NCI-H2196 (cell line): ENCODE results near the gene SORCS1.

ENCODE experiments used
- DNase-seq: peaks from one replicate; lab custom pipeline; 2025; ENCODE audit not compliant: unreplicated experiment; lab: John Stamatoyannopoulos, UW

SORCS1 gene

DNA sequence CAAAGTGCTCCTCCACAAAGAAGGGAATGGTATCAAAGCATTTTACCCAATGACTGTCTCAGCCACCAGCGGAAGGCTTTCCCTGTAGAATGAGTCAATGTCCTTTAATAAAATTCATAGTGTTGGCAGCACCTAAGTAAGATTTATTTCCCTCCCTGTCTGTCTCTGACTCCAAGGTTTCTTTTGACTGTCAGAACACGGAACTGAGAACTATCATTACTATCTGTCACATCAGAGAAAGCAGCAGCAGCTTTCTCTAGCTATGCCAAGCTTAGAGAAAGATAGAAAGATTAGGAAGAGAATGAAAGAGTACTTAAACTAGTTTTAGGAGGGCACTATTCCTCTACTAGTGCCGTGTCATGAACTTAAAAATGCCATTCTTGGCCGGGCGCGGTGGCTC is 400.1 kb downstream of the SORCS1 start:
- no peak for DNase-seq

- DNase-seq: no peak
These were observed 402.6 kb downstream of the SORCS1 start for GRCh38 chr10:106761906-106762305.

- DNase-seq: no peak
These were observed 407.0 kb downstream of the SORCS1 start for GRCh38 chr10:106757521-106757920.

DNA sequence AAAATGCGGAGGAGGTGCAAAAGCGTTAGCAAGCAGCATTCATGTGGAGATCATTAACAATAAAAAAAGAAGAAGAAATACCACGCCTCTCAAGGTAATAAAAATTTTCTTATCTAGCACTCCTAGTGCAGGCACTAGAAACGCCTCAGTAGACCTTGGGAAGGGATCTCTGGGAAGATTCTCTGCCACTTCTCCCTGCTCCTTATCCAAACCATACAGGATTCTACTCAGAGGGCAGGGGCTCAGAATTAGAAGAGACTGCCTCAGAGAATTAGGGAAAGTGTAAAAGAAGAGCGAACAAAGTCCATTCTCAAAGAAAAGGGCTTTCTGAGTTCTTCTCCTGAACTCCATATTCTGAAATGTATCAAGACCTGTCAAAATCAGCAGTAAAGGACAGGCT is 413.4 kb downstream of the SORCS1 start:
- DNase-seq: no peak

DNA sequence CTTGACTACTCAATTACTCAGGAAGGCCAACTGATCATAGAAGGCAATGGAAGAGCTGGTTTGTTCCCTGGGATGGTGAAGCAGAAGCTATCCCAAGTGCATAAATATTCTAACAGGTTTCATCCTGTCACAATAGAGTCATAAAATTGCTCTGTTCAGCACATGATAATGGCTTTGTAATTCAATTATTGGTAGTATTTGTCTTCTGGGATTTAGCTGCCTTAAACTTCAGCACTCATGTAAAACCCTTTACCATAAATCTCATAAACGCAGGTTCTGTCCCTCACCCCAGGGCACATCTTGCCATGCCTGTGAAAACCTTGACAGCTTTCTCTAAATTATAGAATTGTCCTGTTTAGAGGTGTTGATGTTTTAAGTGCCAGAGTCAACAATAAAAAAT is 417.6 kb downstream of the SORCS1 start:
- DNase-seq: no peak

GRCh38 chr10:106741006-106741530 is 423.4 kb downstream of the SORCS1 start:
- DNase-seq: no peak

DNA sequence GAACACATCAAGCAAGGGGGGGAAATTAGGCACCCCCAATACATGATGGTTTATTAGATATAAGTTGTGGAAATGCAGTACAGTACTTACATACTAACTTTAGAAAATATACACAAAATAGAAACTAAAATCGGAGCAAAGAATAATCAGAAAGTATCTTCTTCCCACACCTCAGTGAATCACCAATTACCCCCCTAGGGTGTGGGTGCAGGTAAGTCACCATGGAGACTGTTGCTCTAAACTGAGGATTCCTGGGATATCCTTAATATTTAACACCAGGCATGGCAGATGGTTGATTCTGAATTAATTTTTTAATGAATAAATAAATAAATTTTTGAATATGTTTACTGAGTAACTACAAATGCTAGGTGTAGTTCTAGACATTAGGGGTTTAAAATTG is 424.4 kb downstream of the SORCS1 start:
- DNase-seq: no peak

DNA sequence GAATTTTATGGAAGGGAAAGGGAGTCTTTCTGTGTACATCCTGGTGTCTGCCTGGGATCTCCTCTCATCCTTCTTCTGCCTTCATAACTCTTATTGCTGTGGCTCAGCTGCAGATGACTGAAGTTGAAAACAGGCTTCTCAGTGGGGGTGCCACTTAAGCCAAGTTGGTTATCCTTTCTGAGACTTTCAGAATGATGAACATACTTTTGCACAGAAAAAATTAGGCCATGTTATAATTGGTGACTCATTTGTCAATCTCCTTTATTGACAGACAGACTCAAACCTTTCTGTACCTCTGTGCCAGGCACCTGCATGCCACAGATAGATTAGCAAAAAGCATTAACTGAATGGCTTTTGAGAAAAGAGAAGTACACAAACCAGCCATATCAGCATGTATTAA is 430.3 kb downstream of the SORCS1 start:
- DNase-seq: no peak

DNA sequence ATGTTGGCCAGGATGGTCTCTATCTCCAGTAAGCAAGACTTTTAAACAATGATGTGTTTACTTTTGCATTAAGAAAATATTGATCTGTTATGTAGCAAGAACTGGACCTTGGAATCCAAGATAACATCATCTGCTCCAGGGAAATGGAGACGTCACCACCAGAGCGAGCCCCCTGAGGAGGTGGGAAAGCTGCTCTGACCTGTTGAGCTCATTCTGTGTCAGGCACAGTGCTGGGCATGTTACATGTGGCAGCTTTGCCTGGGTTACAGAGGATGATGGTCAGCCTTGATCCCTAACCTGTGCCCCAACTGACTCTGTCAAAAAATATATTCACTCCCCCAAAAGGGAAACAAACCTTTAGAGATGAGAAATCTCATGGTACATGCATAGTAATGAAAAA is 436.3 kb downstream of the SORCS1 start:
- DNase-seq: no peak

- DNase-seq: no peak
These were observed 437.3 kb downstream of the SORCS1 start for GRCh38 chr10:106727170-106727569.

DNA sequence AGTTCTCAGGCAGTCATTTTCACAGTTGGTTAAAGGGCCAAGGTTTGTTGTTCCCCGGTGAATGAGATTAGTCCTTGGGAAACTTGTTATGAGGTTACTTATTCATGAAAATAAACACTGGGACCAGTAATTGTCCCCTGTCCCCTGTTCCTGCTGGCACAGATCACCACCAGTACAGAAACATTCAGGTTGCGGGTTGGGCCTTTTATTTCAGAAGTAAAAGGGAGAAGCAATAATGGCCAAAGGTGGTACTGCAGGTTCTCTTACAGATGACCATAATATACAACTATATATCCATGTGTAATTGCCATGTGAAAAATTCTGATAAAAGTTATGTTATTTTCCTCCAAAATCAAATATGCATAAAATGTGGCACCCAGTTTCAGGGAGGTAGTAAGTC is 442.0 kb downstream of the SORCS1 start:
- no peak for DNase-seq

DNA sequence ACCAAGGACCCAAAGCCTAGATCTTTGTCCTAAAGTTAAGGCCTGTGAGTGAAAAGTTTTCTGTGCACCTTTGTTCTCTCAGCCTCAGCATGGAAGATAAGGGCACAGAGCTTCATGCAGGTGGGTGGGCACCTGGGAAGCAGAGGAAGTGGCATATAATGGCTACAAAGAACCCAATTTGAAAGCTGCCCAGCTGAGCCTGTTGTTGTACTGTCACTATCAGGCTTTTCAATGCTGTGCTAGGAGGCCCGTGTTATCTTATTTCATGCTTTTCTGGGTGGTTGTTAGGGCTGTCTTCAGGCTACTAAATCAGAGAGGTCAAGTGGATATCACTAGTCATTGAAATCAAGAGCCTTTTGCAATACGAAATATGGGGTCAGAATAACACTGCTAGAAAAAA is 443.8 kb downstream of the SORCS1 start:
- no peak for DNase-seq

GRCh38 chr10:106716381-106716780 is 448.1 kb downstream of the SORCS1 start:
- no peak for DNase-seq

DNA sequence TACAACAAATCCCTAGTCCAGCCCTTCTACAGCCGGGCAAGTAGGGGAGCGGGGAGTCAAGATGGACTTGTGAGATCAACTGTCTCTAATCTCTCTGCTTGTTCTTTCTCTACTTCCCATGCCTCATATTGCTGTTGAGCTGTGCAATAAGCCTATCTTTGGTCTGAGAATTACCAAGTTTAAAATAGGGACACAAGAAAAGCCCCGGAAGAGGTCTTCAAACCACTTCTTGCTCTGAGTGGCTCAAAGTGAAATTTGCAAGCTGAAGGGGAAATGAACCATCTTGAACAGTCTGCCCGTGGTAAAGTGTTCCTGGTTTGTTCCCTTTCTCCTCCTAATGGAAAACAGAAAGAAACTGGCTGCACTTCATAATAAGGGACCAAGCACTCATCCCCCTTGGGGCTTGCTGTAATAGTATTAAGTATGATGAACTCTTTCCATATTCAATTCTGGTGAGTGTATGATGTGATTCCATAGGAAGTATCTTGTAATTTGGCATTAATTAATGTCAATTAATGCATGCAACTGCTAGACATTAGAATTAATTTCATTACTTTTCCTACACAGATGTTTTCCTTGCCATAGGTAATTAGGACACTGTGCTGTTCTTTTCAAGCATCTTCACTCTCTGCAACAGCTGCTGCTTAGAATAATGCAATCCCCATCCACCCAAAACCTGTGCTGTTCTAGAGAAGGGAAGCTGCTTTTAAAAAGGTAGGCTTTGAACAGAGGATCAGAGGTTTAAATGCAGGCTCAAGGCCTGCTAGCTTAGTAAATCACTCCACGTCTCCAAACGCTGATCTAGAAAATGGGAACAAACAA is 449.6 kb downstream of the SORCS1 start:
- DNase-seq: no peak

- no peak for DNase-seq
These were observed 450.7 kb downstream of the SORCS1 start for GRCh38 chr10:106713846-106714245.

- no peak for DNase-seq
These were observed 451.5 kb downstream of the SORCS1 start for GRCh38 chr10:106712988-106713387.

DNA sequence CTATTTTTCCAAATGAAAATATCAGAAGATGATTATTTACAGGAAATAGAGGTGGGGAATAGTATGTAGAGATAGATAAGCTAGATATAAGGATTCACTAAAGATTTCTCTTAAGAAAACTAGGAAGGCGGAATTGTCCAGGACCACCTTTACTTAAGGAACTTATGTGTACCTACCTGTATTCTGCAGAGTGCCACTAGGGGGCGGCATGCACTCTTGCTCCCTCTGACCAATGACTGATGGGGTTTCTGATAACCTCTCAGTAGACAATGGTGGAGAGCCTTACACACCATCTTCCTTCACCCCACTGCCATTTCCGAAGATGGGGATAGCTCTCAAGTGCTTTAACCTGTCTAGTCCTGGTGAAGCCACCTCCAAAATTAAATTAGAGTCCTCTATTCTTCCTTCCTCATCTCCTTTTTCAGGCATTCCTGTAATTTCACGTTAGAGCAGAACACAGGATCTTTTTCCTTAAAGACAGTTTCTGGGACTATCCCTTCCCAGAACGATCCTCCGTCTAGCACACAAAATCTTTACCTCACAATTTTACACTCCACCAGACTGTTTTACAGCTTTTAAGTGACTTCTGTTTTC is 453.1 kb downstream of the SORCS1 start:
- no peak for DNase-seq

DNA sequence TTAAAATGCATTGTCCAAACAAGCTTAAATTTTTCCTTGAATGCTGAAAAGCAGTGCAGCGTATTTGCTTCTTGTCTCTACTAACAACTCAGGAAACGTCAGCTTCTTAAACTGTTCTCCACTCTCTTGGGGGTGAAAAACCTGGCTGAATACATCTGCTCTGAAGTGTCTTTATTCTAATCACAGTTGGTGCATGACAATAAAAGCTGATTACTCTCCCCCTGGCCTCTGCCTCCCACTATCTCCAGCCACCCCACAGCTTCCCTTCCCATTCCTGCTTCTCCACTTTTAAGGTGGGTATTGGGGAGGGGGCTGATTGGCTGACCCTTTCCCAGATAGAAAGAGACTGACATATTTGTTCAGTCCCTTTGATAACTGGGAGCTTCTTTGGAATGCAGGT is 456.0 kb downstream of the SORCS1 start:
- DNase-seq: no peak

DNA sequence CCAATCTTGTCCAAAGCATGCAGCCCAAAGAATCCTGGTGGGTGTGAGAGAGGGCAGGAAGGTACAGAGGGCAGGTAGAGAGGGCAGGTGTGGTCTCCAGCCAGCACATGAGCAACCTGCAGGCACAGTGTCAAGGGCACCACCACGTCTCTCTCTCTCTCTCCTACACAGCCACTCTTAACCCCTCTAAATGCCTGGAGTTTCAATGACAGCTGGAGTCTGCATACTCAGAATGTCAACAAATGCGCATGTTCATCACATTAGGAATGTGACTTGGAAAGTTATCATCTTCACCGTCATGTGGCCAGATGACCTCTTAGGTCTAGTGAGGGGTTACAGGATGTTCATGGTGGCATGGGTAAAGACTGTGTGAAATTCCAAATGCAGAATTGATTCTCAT is 456.8 kb downstream of the SORCS1 start:
- DNase-seq: no peak

- no peak for DNase-seq
These were observed 458.4 kb downstream of the SORCS1 start for GRCh38 chr10:106706127-106706526.

GRCh38 chr10:106705681-106706100 is 458.8 kb downstream of the SORCS1 start:
- peak; percentile 22 for DNase-seq

DNA sequence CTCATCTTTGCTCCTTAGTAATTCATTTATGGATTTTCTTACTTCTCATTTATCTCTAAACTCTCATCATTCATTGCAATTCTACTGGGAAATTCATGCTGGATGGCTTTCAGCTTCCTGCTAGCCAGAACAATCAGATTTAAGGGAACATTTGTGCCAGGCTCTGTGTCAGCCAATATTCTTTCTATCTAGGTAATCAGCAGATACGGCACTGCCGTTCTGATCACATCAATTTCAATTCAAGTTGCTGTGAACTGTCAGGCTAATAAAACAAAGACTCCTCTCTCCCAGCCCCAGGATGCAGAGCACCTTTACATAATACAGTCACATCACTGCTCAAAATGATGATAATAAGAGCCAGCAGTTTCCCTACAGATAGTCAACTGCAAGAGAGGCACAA is 468.3 kb downstream of the SORCS1 start:
- no peak for DNase-seq

GRCh38 chr10:106694696-106695095 is 469.8 kb downstream of the SORCS1 start:
- no peak for DNase-seq
